Measurements from ENCODE around the gene ITGB1.

The ITGB1 gene

GRCh38 chr10:32954545-32955298 lies 3.3 kb downstream of the ITGB1 start:
- DNase-seq, result no peak

DNA sequence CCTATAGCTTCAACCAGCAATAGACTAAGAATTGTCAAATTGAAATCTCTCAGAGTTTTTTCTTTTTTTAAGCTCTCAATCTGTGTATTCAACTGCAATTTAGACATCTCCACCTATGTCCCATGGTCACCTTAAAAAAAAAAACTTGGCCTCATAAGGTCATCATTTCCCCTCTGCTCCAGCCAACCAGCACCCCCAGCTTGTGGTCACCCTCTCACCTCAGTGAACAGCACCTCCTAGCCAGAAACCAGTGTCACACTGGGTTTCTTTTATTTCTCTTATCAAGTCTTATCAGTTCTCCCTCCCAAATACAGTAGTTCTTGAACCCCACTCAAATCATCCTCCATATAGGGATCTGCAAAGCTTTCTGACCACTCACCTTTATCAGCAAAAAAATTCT lies 4.0 kb downstream of the ITGB1 start:
- no peak for DNase-seq

DNA sequence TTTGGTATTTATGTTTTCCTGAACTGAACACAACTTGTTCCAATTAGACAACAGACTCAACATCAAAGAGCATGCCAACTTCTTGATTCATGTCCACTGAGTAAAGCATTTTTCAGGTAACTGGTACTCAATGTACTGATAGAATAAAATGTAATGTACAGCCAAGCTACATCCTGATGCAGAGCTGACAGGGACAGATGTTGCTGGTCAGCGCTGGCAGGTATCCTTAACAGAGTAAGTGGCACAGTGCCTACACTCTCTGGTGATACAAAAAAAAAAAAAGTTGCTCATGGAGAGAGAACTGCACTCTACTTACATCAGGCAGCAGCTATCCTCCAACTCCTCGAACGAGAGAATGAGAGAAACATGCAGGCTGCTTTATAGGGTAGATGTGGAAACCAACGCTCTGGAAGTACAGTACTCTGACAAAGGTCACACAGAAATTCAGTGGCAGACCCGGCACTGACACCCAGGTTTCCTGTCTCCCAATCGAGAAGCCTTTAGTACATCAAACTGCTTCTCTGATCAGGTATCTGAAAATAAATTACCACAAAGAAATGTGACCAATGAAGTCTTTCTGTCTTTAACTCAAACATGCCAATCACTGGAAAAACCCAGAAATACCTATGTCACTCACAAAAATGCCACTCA lies 4.6 kb downstream of the ITGB1 start:
- no peak for DNase-seq

- no peak for DNase-seq
Measured at GRCh38 chr10:32952541-32953276, 5.3 kb downstream of the ITGB1 start.

DNA sequence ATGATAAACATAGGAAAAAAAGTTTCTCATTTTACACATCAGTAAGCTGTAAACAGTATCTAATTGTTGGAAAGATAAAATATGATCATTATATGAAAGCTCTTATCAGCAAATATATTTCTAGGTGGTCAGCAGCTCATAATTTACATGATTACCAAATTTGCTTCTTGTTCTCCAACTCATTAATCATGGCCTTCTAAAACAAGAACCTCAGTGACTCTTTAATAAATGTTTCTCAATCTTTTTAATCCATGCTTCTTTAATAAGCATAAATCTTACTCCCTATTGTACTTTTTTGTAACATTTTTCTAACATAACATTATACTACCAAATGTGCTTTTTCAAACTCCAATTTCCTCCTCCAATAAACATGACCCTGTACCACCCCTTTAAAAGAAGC lies 5.9 kb downstream of the ITGB1 start:
- no peak for DNase-seq

GRCh38 chr10:32951111-32951510 lies 6.9 kb downstream of the ITGB1 start:
- no peak for DNase-seq

GRCh38 chr10:32950591-32951108 lies 7.4 kb downstream of the ITGB1 start:
- DNase-seq, result no peak

DNA sequence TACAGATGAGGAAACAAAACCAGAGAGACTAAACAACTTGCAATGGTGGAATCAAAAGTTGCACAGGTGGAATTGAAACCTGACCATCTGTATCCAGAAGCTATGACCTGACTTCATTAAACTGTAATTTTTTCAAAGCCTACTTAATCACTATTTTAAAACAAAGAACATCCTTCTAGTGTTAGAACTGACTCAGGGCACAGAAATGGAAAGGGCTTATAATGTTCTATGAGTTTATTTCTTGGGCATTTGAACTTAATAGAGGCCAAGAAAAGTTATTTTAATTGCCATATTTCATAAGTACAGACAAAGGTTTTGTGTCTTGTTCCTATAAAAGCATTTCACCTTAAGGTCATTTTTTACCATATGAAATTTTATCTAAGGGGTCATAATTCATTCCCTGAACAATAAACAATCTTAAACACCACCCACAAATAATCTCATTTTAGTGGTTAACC lies 8.8 kb downstream of the ITGB1 start:
- no peak for DNase-seq

DNA sequence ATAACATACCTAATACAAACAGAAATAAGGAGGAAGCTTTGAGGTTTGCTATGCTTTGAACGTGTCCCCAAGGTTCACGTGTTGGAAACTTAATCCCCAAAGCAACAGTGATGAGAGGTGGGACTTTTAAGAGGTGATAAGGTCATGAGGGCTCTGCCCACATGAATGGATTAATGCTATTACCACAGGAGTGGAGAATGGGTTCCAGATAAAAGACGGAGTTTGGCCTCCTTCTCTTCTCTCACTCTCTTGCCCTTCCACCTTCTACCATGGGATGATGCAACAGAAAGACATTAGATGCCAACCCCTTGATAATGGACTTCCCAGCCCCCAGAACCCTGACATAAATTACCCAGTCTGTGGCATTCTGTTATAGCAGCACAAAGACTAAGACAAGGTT lies 9.6 kb downstream of the ITGB1 start:
- DNase-seq, result no peak

GRCh38 chr10:32947586-32947985 lies 10.4 kb downstream of the ITGB1 start:
- no peak for DNase-seq

- no peak for DNase-seq
Measured at GRCh38 chr10:32946108-32946507, 11.9 kb downstream of the ITGB1 start.

- no peak for DNase-seq
Measured at GRCh38 chr10:32943854-32944661, 14.0 kb downstream of the ITGB1 start.

DNA sequence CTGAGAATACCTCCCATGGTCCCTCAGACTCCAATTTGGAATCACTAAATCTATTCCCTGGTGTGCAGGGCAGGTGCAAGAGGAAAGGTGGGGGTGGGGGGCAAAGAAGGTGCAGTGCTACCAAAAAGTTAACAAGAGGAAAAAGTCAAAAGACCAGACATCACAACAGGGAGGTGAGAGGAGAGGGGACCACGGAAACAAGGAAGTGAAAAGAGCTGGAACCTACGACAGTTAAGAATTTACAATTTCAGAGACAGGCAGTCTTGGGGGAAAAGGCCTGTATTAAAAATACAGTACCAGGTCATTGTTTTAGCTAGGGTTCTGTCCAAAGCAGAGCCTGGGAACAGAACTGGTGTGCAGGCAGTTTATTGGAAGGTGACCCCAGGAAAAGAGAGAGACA lies 14.6 kb downstream of the ITGB1 start:
- no peak for DNase-seq

GRCh38 chr10:32942081-32942480 lies 15.9 kb downstream of the ITGB1 start:
- DNase-seq, result no peak

GRCh38 chr10:32941357-32941756 lies 16.7 kb downstream of the ITGB1 start:
- no peak for DNase-seq

DNA sequence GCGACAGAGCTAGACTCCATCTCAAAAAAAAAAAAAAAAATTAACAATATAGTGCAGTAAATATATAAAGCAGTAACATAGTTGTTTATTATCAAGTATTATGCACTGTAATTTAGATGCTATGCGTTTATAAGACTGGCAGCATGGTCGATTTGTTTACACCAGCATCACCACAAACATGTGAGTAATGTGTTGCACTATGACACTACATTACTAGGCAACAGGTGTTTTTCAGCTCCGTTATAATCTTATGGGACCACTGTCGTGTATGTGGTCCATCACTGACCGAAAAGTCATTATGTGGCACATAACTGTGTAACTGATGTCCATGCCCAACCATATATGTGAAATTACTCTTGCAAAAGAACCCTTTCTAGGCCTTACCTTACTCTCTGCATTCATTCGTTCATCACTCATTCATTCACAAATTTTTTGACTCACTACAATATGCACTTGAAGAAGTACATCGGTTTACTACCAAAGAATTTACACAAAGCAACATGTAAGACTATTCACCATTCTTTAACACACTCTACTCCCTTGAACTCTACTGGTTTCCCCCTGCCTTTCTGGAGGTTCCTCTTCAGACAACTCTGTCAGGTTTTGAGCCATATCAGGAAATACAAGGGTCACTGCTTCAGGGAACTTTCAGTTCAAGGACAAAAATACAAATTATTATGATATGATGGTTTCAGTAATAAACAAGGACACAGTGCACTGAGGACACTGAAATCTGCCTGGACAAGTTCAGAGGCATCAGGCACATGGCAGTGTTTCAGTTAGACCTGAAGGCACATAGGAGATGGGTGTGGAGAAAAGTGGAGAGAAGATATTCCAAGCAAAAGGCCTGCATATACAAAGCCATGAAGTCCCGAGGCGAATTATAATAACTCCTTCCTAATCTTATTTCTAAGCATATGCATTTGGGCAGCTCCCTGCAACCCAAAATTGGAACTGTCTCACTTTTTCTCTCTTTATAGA lies 17.4 kb downstream of the ITGB1 start:
- no peak for DNase-seq

- no peak for DNase-seq
Measured at GRCh38 chr10:32939296-32940111, 18.5 kb downstream of the ITGB1 start.

GRCh38 chr10:32938554-32939061 lies 19.4 kb downstream of the ITGB1 start:
- no peak for DNase-seq

DNA sequence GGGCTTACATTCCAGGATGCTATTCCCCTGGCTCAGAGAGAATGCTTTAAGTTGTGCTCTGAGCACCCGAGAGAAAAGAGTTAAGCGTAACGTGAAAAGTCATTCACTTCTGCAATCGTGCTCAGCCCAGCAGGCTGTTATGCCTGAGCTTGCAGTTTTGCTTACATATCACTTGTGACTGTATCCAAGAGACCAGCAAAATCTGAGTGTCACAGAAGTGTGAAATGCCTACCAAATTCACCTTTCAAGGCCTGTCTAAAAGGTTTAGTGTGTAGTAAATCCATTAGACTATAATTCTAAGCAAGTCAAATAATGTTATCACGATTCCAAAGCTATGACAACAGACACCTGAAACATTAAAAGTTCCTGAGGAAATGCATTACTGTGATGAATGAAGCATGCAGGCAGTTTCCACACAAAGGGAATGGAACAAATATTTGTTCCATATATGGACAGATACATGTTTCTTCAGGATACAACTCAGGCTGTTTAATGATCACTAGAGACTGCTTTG lies 20.1 kb downstream of the ITGB1 start:
- no peak for DNase-seq

GRCh38 chr10:32932225-32932729 lies 25.8 kb downstream of the ITGB1 start:
- no peak for DNase-seq
